Transverse colon (tissue), 4 donors: ENCODE data around the gene GNPTAB. TPM values are rescaled to one million over a fixed set of nuclear protein-coding genes. Genes with fewer than 3 reads are reported as not detected.

Experiments used
- DNase-seq: peaks from one replicate; pipeline ENCODE4 v3.0.0-alpha.2; 2019
- H3K27ac ChIP-seq, 4 donors: fragments of 200-600 bp; sonication (generic); 2 replicates each; pipeline ENCODE4 v1.5.1; 2016 to 2018; ENCODE audit warnings: inconsistent platforms in 4 of 4
- H3K27me3 ChIP-seq: fragments of 200-600 bp; sonication (generic); 2 replicates; pipeline ENCODE4 v1.5.1; 2017; ENCODE audit warnings: inconsistent platforms
- H3K36me3 ChIP-seq, 4 donors: fragments of 200-600 bp; sonication (generic); 2 replicates each; pipeline ENCODE4 v1.5.1; 2017 to 2019; ENCODE audit warnings: inconsistent platforms in 4 of 4
- H3K4me1 ChIP-seq, 4 donors: fragments of 200-600 bp; sonication (generic); 2 replicates each; pipeline ENCODE4 v1.5.1; 2017 to 2020; ENCODE audit warnings: inconsistent platforms in 4 of 4
- H3K4me3 ChIP-seq, 4 donors: fragments of 200-600 bp; sonication (generic); 1 replicate in 1 of 4; 2 replicates in 3 of 4; pipeline versions ENCODE4 v1.5.1 to v1.6.1; 2017 to 2019; ENCODE audit warnings: inconsistent platforms in 4 of 4
- H3K9me3 ChIP-seq, 2 donors: fragments of 200-600 bp; sonication (generic); 2 replicates each; pipeline ENCODE4 v1.5.1; 2017 to 2019; ENCODE audit warnings: inconsistent platforms in 2 of 2
- CTCF ChIP-seq, 5 experiments: fragments of 200-600 bp in 3 of 5; fragments of 450-650 bp in 2 of 5; sonication (generic) in 3 of 5; IDR thresholded peaks; 1 replicate in 2 of 5; 2 replicates in 3 of 5; pipeline ENCODE4 v1.5.1; 2016 to 2017; ENCODE audit warnings: antibody characterized with exemption in 5 of 5, inconsistent platforms in 3 of 5, mild to moderate bottlenecking in 2 of 5, moderate library complexity in 1 of 5
- EP300 ChIP-seq: sonication (generic); formaldehyde crosslinking; IDR thresholded peaks from one replicate; pipeline ENCODE4 v1.6.1; 2017; ENCODE audit warnings: antibody characterized with exemption, low read depth
- POLR2A ChIP-seq: fragments of 450-650 bp; IDR thresholded peaks from one replicate; pipeline ENCODE4 v1.6.1; 2016; ENCODE audit warnings: antibody characterized with exemption, mild to moderate bottlenecking, moderate library complexity
- POLR2AphosphoS5 ChIP-seq, 3 donors: sonication (generic); formaldehyde crosslinking; IDR thresholded peaks; one replicate each; pipeline ENCODE4 v1.6.1; 2016; ENCODE audit warnings: antibody characterized with exemption in 3 of 3
- WGBS, 2 donors: methylation state at CpG; one replicate each; pipeline ENCODE4 v1.1.5; 2018; ENCODE audit warnings: low coverage in 1 of 2; 5-methylcytosine and 5-hydroxymethylcytosine counted together
- in situ Hi-C, 4 donors: fragments of 200-750 bp; cut with MboI; loops; one replicate each; pipeline versions ENCODE4 v1.15.0 to v1.15.1; 2017; ENCODE audit warnings: low sequenced_read_pairs in 3 of 4, low pct_ligation_motif_present in 1 of 4, low pct_unique_long_range_greater_than_20kb in 1 of 4
- intact Hi-C: fragments of 100-400 bp; cut with DNase I; formaldehyde crosslinking; loops from one replicate; pipeline ENCODE4 v1.15.1; 2023; ENCODE audit warnings: low total_unique reads
- total RNA-seq, 4 donors: library from RNA; depleted of rRNA; stranded (reverse); fragments of >200 nt; gene quantifications; one replicate each; pipeline ENCODE4 v1.1.0, GENCODE V29; 2016

Gene GNPTAB
- total RNA-seq, 4 donors from 2014 or later, result 24.1 to 83.0 (median 64.5) TPM

GRCh38 chr12:101809208-101809607 is 21.6 kb downstream of the GNPTAB start:
- TF ChIP-seq EP300, result no peak
- TF ChIP-seq CTCF (IDR thresholded peaks at IDR 0.05), result no peak
- TF ChIP-seq POLR2A, result no peak
- no peak for TF ChIP-seq POLR2AphosphoS5 (IDR thresholded peaks at IDR 0.05)
- Histone ChIP-seq H3K36me3 (no peaks in the 10 kb centered on the region), H3K27ac (no peak overlapping the region), H3K4me3 (no peak overlapping the region), H3K27me3 (no peaks in the 10 kb centered on the region), H3K4me1 (no peaks in the 10 kb centered on the region), H3K9me3 (no peaks in the 10 kb centered on the region)
- DNase-seq, result no peak
- intact Hi-C loops, result no loop called here
- in situ Hi-C loops, result no loop called here
- 64 to 74% methylated on average over 2 of the region's 2 CpGs for WGBS, 2 donors

- TF ChIP-seq EP300, result no peak
- Histone ChIP-seq H3K4me3 (no peak overlapping the region), H3K36me3 (no peaks in the 10 kb centered on the region), H3K27ac (no peak overlapping the region), H3K27me3 (no peaks in the 10 kb centered on the region), H3K9me3 (no peaks in the 10 kb centered on the region), H3K4me1 (no peaks in the 10 kb centered on the region)
- DNase-seq, result no peak
- 71 to 84% methylated on average over 1 of the region's 1 CpG for WGBS, 2 donors
- in situ Hi-C loops, result no loop called here
- intact Hi-C loops, result no loop called here
These were observed 24.5 kb downstream of the GNPTAB start for GRCh38 chr12:101806265-101806664.

GRCh38 chr12:101804409-101804808 is 26.4 kb downstream of the GNPTAB start:
- no peaks in the 10 kb centered on the region for H3K9me3 ChIP-seq
- no peak for DNase-seq
- peaks cover 0 to 4% (median 0%) of the 10 kb centered on the region in 4 donors for H3K4me1 ChIP-seq
- H3K4me3 ChIP-seq, result no peak overlapping the region
- TF ChIP-seq EP300 (no peak), POLR2A (no peak), POLR2AphosphoS5 (IDR thresholded peaks at IDR 0.05) (no peak), CTCF (IDR thresholded peaks at IDR 0.05) (no peak)
- no peaks in the 10 kb centered on the region for H3K36me3 ChIP-seq
- H3K27me3 ChIP-seq, result no peaks in the 10 kb centered on the region
- no peak overlapping the region for H3K27ac ChIP-seq
- intact Hi-C loops, result no loop called here
- WGBS, 2 donors, result 83 to 85% methylated on average over 2 to 3 of the region's 3 CpGs
- in situ Hi-C loops, result no loop called here

GRCh38 chr12:101803978-101804377 is 26.8 kb downstream of the GNPTAB start:
- Histone ChIP-seq H3K4me1 (peaks cover 0 to 4% (median 0%) of the 10 kb centered on the region in 4 donors), H3K4me3 (no peak overlapping the region), H3K36me3 (no peaks in the 10 kb centered on the region), H3K27me3 (no peaks in the 10 kb centered on the region), H3K9me3 (no peaks in the 10 kb centered on the region), H3K27ac (no peak overlapping the region)
- TF ChIP-seq POLR2AphosphoS5 (IDR thresholded peaks at IDR 0.05), result no peak
- TF ChIP-seq POLR2A, result no peak
- TF ChIP-seq CTCF (IDR thresholded peaks at IDR 0.05), result no peak
- TF ChIP-seq EP300, result no peak
- in situ Hi-C loops (no loop called here), intact Hi-C loops (no loop called here)
- DNase-seq, result no peak
- whole genome bisulfite sequencing, 2 donors, result 70 to 89% methylated on average over 5 of the region's 5 CpGs

- in situ Hi-C loops, result no loop called here
- whole genome bisulfite sequencing, 2 donors, result 92 to 94% methylated on average over 2 of the region's 2 CpGs
- H3K4me3 ChIP-seq, result no peak overlapping the region
These were observed 28.3 kb downstream of the GNPTAB start for GRCh38 chr12:101802486-101802885.

More at GRCh38 chr12:101802486-101802885, 28.3 kb downstream of the GNPTAB start:
- no peak for DNase-seq
- Histone ChIP-seq H3K27me3 (no peaks in the 10 kb centered on the region), H3K4me1 (peaks cover 0 to 4% (median 0%) of the 10 kb centered on the region in 4 donors), H3K27ac (no peak overlapping the region), H3K9me3 (no peaks in the 10 kb centered on the region), H3K36me3 (no peaks in the 10 kb centered on the region)
- intact Hi-C loops, result no loop called here
- TF ChIP-seq POLR2A (no peak), POLR2AphosphoS5 (IDR thresholded peaks at IDR 0.05) (no peak)
